ENCODE results near the gene NEK1.

DNA sequence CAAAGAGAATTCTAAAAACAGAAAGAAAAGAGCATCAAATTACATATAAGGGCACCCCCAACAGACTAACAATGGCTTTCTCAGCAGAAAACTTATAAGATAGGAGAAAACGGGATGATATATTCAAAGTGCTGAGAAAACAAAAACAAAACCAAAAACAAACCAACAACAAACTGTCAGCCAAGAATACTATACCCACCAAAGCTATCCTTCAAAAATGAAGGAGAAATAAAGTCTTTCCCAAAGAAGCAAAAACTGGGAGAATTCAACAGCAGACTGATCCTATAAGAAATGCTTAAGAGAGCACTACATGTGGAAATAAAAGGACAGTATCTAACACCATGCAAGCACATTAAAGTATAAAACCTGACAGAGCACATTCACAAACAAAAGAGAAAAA is 168.6 kb downstream of the NEK1 start:
- no peak for TF ChIP-seq JUNB (IDR thresholded peaks at IDR 0.05; ENCODE audit: unreplicated experiment)
- no peak for TF ChIP-seq EZH2phosphoT487 (IDR thresholded peaks at IDR 0.05; ENCODE audit: unreplicated experiment)
- no peak for TF ChIP-seq CTCF (conservative IDR thresholded peaks at IDR 0.05; ENCODE audit: low read depth in 2 of 2)
- no peak for TF ChIP-seq POLR2AphosphoS5 (IDR thresholded peaks at IDR 0.05; ENCODE audit: low read depth)
- TF ChIP-seq EZH2 (IDR thresholded peaks at IDR 0.05; ENCODE audit: low read depth, unreplicated experiment), result no peak
